Immature natural killer cell (primary cell): ENCODE measurements around the gene DMAP1. TPM values are rescaled to one million over a fixed set of nuclear protein-coding genes. Genes with fewer than 3 reads are reported as not detected.
A peak's percentile ranks its signal among the peaks of the same experiment; 100 is the strongest.

Source experiments
- DNase-seq, 3 donors: peaks; one replicate each; pipeline ENCODE4 v3.0.0; 2022; ENCODE audit warnings: mixed read lengths in 1 of 3
- H3K27ac Mint-ChIP-seq, 6 donors: one replicate each; pipeline ENCODE4 v1.8.0; 2020; ENCODE audit warnings: mixed read lengths in 6 of 6, mild to moderate bottlenecking in 5 of 6, inconsistent platforms in 4 of 6, moderate library complexity in 3 of 6
- H3K27me3 Mint-ChIP-seq, 3 donors: one replicate each; pipeline ENCODE4 v1.8.0; 2020 to 2021; ENCODE audit warnings: low read depth in 3 of 3, mild to moderate bottlenecking in 3 of 3, mixed read lengths in 3 of 3, moderate library complexity in 3 of 3, inconsistent platforms in 1 of 3
- H3K36me3 Mint-ChIP-seq, 3 donors: one replicate each; pipeline ENCODE4 v1.8.0; 2020; ENCODE audit warnings: mixed read lengths in 3 of 3, inconsistent platforms in 2 of 3, mild to moderate bottlenecking in 2 of 3
- H3K4me1 Mint-ChIP-seq, 2 donors: one replicate each; pipeline ENCODE4 v1.8.0; 2020; ENCODE audit warnings: inconsistent platforms in 2 of 2, mild to moderate bottlenecking in 2 of 2, mixed read lengths in 2 of 2, moderate library complexity in 1 of 2
- H3K4me3 Mint-ChIP-seq, 5 donors: one replicate each; pipeline ENCODE4 v1.8.0; 2020; ENCODE audit warnings: mild to moderate bottlenecking in 5 of 5, mixed read lengths in 5 of 5, inconsistent platforms in 3 of 5, moderate library complexity in 3 of 5
- H3K9me3 Mint-ChIP-seq, 6 donors: one replicate each; pipeline ENCODE4 v1.8.0; 2020; ENCODE audit warnings: mild to moderate bottlenecking in 6 of 6, mixed read lengths in 6 of 6, inconsistent platforms in 4 of 6, moderate library complexity in 3 of 6
- polyA plus RNA-seq, 3 donors: library from polyadenylated mRNA; unstranded; fragments of 300-500 nt; fragmentation: Illumina TruSeq; gene quantifications; one replicate each; pipeline ENCODE4 v1.2.3, GENCODE V29; 2021

DMAP1 gene
- polyA plus RNA-seq, 3 donors from 2014 or later = 29.4 to 44.3 (median 39.8) TPM

DNA sequence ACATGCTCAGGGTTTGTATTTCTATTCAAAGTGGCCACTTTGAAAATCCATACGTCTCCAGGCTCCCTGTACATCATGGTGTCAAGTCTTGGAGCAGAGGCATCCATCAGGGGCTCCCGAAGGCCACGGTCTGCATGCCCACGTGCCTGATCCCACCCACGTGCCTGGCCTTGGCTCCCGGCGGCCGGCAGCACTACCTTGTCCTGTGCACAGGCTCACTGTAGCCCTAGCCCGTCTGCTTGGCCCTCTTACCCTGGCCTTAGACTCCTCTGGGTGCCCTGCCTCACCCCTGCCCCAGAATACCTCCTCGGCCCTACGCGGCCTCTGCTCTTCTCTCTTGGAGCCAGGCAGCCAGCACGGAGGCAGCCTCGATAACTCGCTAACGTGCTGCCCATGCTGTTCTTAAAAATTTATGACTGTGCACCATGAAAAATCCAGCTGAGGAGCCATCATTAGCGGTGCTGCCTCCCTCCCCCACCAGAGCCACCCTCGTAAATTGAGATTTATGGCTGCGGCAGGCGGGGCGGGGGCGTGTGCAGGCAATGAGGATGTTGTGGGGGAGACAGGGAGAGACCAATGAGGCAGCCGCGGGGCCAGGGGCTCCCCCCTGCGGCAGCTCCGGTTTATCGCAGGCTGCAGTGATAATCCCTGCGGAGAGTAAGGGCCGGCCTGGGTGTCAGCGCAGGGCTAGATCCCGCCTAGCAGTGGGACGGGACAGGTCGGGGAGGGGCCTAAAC is 24.6 kb downstream of the DMAP1 start:
- Mint-ChIP-seq H3K9me3 (no peaks in the 10 kb centered on the region), H3K27ac (peak overlapping the region in 1 of 6 donors; percentile 32), H3K27me3 (no peaks in the 10 kb centered on the region), H3K4me3 (peak overlapping the region in 1 of 5 donors; percentile 30), H3K36me3 (peaks cover 0 to 2% (median 0%) of the 10 kb centered on the region in 3 donors), H3K4me1 (peaks cover 8% of the 10 kb centered on the region in 2 donors)
- peak; percentile 26 to 33 (median 31) for DNase-seq

DNA sequence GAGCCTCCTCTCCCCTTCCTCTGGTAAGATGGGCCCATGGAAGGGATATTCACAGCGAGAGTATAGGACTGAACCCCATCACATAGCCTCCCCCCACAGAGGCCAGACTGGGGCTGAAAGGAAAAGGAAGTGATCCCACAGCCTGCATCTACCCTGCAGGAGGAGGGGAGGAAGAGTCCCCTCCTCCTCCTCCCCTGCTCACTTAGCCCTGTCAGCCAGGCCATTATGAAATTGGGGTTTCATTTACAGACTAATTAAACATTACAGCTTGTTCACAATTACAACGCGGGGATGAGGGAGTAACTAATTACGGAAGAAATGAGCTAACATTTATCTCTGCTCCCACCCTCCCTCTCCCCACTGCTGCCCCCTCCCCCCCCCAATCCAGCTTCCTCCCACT is 25.4 kb downstream of the DMAP1 start:
- H3K27me3 Mint-ChIP-seq = no peaks in the 10 kb centered on the region
- peaks cover 8% of the 10 kb centered on the region in 2 donors for H3K4me1 Mint-ChIP-seq
- no peak overlapping the region for H3K4me3 Mint-ChIP-seq

DNA sequence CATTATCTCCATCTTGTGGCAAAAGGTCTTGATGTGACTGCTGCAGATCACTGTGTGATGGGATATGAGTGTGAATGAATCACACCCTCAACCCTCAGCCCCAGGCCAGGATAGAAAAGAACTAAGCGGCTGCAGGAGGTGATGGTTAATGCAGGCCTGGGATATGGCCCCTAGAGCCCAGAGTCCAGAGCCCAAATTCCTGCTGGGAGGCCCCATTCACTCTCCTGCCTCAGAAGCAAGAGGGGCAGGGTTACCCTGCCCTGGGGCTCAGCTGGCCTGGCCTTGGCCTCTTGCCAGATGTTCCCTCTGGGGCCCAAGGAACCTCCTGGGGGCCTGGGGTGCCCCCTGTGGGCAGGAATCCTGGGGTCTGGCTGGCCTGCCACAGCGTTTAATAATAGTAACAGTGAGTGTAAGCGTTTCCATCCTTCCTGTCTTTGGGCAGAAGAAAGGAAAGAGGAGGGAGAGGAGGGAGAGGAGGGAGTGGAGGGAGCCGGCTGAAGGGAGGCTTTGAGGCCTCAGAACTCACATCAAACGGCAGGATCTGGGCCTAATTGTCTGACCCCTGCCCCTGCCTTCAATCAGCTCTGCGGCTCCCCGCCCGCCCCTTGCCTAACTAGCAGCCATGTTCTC is 26.2 kb downstream of the DMAP1 start:
- Mint-ChIP-seq H3K36me3 (no peaks in the 10 kb centered on the region), H3K9me3 (no peaks in the 10 kb centered on the region), H3K4me1 (peaks cover 8% of the 10 kb centered on the region in 2 donors), H3K4me3 (no peak overlapping the region), H3K27me3 (no peaks in the 10 kb centered on the region), H3K27ac (no peak overlapping the region)
- no peak for DNase-seq

More for the DNA sequence above, 25.4 kb downstream of the DMAP1 start:
- H3K27ac Mint-ChIP-seq = no peak overlapping the region
- H3K9me3 Mint-ChIP-seq = no peaks in the 10 kb centered on the region
- no peak for DNase-seq
- H3K36me3 Mint-ChIP-seq = no peaks in the 10 kb centered on the region

DNA sequence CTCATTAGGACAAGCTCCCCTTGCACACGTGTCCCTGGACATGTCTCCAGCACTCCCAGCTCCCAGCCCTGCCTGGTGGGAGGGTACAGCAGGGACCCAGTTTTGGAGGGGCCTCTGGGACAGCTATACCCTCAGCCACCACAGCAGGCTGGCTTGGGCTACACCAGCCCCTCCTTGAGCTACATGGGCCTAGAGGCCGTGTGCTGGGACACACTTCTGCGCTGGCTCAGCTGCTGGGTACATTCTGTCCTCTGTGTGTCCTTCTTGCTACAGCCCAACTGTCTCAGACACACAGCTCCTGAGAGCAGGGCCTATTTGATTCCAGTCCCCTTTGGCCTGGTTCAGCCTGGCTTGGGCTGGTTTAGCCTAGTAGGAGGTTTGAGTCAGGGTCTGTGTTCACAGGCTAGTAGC is 26.7 kb downstream of the DMAP1 start:
- H3K27me3 Mint-ChIP-seq = no peaks in the 10 kb centered on the region

DNA sequence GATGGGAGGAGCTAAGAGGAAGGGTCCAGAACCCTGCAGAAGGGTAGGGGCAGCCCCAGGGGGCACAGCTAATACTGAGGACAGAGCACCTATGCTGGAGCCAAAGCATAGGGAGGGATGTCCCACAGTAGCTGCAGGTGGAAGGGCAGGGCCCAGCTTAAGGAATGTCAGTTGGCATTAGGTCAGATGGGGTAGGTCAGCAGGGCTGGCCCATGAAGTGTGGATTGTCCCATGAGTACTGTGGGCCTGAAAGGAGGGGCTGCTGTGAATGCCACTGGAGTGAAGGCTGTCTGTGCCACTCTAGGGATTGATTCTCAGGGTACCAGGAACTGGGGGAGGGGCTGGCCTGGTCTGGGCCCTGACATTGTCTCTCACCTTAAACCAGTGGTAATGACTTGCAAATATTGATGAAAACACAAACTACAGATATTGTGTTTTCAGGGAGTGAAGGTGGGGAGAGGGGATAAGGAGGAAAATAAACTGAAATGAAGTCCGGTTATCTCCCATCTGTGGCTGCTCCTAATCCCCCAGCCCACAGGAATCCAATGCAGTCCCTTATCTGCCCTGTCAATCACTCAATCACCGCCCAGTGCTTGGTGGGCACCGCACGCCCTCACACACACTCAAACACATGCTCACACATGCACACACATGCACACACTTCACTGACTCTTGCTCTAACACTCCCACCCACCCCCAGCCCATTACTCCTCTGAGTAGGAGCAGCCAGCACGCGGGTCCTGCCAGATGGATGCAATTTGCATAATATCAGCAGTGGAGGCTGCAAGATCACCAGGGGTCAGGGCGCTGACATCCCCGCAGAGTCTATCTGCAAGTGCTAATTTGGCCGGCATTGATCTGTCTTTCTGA is 27.8 kb downstream of the DMAP1 start:
- no peaks in the 10 kb centered on the region for H3K36me3 Mint-ChIP-seq
- H3K4me1 Mint-ChIP-seq = peaks cover 8% of the 10 kb centered on the region in 2 donors
- no peak for DNase-seq
- no peak overlapping the region for H3K4me3 Mint-ChIP-seq
- no peak overlapping the region for H3K27ac Mint-ChIP-seq
- no peaks in the 10 kb centered on the region for H3K9me3 Mint-ChIP-seq
- H3K27me3 Mint-ChIP-seq = no peaks in the 10 kb centered on the region

More for the DNA sequence above, 26.7 kb downstream of the DMAP1 start:
- no peaks in the 10 kb centered on the region for H3K36me3 Mint-ChIP-seq
- no peak overlapping the region for H3K27ac Mint-ChIP-seq
- peaks cover 8% of the 10 kb centered on the region in 2 donors for H3K4me1 Mint-ChIP-seq
- H3K4me3 Mint-ChIP-seq = no peak overlapping the region
- no peak for DNase-seq
- no peaks in the 10 kb centered on the region for H3K9me3 Mint-ChIP-seq

DNA sequence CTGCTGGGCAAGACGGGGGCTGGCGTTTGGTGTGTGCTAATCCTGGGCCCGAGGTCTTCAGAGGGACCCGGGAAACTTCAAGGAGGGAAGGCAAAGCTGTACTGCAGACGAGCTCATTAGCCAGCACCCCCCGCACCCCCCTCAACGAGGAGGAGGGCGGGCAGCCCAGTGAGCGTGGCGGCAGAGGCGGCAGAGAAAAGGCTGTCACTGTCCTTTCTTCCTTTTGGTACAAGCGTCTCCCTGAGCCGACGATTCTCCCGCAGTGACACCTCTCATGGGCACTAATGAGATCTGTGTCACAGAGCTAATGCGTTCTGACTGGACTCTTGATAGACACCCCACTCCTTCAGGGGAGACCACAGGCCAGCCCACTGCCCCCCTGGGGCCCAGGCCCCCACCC is 29.5 kb downstream of the DMAP1 start:
- no peaks in the 10 kb centered on the region for H3K9me3 Mint-ChIP-seq
- peaks cover 0 to 4% (median 0%) of the 10 kb centered on the region in 3 donors for H3K36me3 Mint-ChIP-seq
- H3K27ac Mint-ChIP-seq = no peak overlapping the region
- no peaks in the 10 kb centered on the region for H3K27me3 Mint-ChIP-seq
- peaks cover 8% of the 10 kb centered on the region in 2 donors for H3K4me1 Mint-ChIP-seq
- DNase-seq = no peak
- no peak overlapping the region for H3K4me3 Mint-ChIP-seq

DNA sequence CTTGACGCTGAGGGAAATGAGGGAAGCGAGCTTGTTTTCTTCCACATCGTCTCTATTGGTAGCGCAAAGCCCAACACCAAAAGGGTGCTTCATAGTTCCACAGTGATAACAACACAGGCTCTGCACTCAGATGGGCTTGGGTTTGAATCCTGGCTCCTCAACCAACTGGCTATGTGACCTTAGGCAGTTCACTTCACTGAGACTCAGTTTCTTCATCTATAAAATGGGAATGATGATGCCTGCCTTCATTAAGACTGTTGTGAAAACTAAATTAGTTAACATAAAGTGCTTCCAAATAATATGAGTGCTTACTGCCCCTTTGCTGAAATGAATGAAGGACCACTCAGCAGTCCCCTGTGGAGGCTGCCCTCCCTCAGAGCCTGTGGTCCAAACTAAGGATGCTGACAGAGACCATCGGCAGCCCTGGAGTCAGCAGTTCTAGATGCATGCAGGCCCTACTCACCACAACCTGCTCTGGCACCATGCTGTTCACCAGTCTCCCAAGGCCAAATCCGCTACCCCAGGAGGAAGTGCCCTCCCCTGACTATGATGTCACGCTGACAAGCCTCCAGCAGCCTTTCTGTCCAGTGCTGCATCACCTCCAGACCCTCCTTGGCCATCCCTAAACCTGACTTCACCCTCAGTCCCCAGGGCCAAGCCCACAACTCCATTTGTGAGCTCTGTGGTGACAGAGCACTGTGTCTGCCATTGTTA is 30.7 kb downstream of the DMAP1 start:
- H3K36me3 Mint-ChIP-seq = peaks cover 0 to 4% (median 0%) of the 10 kb centered on the region in 3 donors
- no peaks in the 10 kb centered on the region for H3K27me3 Mint-ChIP-seq
- H3K4me1 Mint-ChIP-seq = peaks cover 0 to 1% of the 10 kb centered on the region in 2 donors
- H3K9me3 Mint-ChIP-seq = no peaks in the 10 kb centered on the region
- peak overlapping the region in 1 of 6 donors; percentile 2 for H3K27ac Mint-ChIP-seq
- no peak for DNase-seq
- no peak overlapping the region for H3K4me3 Mint-ChIP-seq

DNA sequence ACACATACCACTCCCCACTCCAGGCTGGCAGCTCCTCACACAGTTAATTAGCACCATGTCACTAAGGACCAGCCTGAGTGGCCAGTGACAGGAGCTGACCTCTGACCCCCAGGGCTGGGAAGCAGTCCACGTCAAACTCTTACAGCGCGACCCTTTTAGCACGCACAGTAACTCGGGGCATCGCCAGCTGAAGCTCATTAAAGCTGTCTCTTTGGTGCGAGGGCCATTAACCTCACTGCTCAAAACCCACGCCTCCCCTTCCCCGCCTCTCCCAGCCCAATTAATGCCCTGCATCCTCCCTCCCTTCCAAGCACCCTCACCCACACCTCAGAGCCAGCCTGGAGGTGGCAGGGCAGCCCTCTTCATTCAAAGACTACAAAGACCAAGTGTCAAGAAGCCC is 31.7 kb downstream of the DMAP1 start:
- H3K9me3 Mint-ChIP-seq = no peaks in the 10 kb centered on the region
- no peaks in the 10 kb centered on the region for H3K4me1 Mint-ChIP-seq
- no peak overlapping the region for H3K27ac Mint-ChIP-seq
- peaks cover 0 to 2% (median 0%) of the 10 kb centered on the region in 3 donors for H3K27me3 Mint-ChIP-seq
- no peak overlapping the region for H3K4me3 Mint-ChIP-seq
- peaks cover 0 to 4% (median 0%) of the 10 kb centered on the region in 3 donors for H3K36me3 Mint-ChIP-seq
- no peak for DNase-seq

DNA sequence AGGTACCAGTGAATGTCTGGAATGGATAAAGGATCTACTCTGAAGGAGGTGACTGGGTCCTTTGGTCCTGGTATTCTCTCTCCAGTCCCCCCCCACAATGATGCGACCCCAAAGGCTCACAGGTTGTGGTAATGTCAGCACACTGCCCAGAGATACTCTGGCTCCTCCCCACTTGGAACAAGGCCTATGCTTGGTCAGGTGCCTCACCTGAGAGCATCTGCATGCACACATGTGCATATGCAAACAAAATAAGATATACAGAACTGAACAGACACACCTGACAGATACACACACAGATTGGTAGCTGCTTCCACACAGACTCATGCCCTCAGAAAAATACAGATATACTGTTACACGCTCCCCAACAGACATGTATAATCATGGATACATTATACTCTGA is 33.5 kb downstream of the DMAP1 start:
- peaks cover 0 to 2% (median 0%) of the 10 kb centered on the region in 3 donors for H3K27me3 Mint-ChIP-seq
- H3K9me3 Mint-ChIP-seq = no peaks in the 10 kb centered on the region
- DNase-seq = no peak
- H3K27ac Mint-ChIP-seq = no peak overlapping the region
- H3K36me3 Mint-ChIP-seq = peaks cover 0 to 4% (median 0%) of the 10 kb centered on the region in 3 donors
- H3K4me3 Mint-ChIP-seq = no peak overlapping the region
- H3K4me1 Mint-ChIP-seq = no peaks in the 10 kb centered on the region

DNA sequence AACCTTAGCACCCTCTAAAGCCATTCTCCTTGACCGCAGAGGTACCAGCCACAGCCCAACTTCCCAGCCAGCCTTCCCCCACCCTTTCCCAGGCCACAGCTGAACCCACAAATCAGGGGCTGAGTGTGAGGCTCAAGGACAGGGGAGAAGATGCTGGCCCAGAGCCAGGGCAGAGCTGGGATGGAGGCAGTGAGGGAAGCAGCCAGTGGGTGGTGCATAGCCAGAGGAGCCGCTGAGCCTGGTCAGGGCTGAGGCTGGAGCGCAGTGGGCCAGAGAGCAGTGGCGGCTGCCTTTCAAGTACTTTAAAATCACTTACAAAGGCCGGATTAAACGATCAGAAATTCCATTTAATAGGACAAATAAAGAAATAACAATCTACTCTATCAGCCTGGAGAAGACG is 36.3 kb downstream of the DMAP1 start:
- Mint-ChIP-seq H3K36me3 (peaks cover 0 to 4% (median 0%) of the 10 kb centered on the region in 3 donors), H3K27me3 (peaks cover 0 to 2% (median 0%) of the 10 kb centered on the region in 3 donors), H3K9me3 (no peaks in the 10 kb centered on the region)

DNA sequence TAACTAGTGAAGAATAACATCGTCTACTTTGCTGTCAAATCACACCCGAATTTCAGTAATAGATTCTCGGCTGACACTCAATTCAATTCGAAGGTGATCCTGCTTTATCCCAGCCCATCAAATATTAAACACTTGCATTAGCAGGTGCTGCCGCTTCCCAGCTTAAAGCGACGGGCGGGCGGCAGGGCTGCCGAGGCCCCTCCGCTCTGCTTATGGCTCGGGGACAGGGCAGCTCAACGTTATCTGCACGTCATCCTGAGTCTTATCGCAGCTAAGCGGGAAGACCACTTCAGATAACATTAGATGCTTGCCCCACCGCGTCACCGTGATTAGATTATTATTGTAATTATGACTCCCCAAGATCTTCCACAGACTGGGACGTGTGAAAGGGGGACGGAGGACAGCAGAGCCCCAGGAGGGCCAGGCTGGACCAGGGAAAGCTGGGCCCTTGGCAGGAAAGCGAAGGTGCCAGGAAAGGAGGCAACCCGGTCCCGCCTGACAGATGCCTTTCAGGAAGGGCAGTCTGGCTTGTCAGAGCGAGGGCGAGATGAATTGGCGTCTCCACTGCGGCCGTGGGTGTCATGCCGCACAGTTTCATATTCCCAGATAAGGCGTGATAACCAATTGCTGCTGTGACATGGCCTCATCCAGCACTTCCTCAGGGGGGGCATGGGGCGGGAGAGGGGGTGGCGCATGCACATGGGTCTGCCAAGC is 37.0 kb downstream of the DMAP1 start:
- peaks cover 0 to 4% (median 0%) of the 10 kb centered on the region in 3 donors for H3K36me3 Mint-ChIP-seq
- peaks cover 0 to 2% (median 0%) of the 10 kb centered on the region in 3 donors for H3K27me3 Mint-ChIP-seq
- H3K4me1 Mint-ChIP-seq = no peaks in the 10 kb centered on the region
- no peak overlapping the region for H3K4me3 Mint-ChIP-seq
- no peak for DNase-seq
- H3K9me3 Mint-ChIP-seq = no peaks in the 10 kb centered on the region
- no peak overlapping the region for H3K27ac Mint-ChIP-seq

More for the DNA sequence above, 36.3 kb downstream of the DMAP1 start:
- Mint-ChIP-seq H3K4me3 (no peak overlapping the region), H3K27ac (no peak overlapping the region), H3K4me1 (no peaks in the 10 kb centered on the region)
- no peak for DNase-seq

DNA sequence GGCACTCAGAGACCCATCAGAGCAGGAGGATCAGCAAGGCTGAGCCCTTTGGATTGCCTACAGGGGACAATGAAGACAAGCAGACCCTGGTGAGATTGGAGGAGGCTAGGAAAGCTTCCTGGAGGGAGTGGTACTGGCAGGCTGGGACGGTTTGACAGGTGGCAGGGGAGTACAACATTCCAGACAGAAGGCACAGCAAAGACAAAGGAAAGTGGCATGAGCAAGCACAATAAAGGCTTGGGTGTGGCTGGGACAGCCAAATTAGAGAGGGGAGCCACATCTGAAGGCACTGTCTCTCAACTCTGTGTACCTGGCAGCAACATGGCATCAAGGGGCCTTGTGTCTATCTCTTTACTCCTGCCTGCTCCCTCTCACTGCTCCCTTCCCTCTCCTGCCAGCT is 38.2 kb downstream of the DMAP1 start:
- Mint-ChIP-seq H3K4me1 (no peaks in the 10 kb centered on the region), H3K27ac (no peak overlapping the region), H3K9me3 (no peaks in the 10 kb centered on the region), H3K4me3 (no peak overlapping the region), H3K27me3 (peaks cover 0 to 2% (median 0%) of the 10 kb centered on the region in 3 donors), H3K36me3 (peaks cover 0 to 4% (median 0%) of the 10 kb centered on the region in 3 donors)
- DNase-seq = no peak
